DOHH2 (cell line): ENCODE results near the gene TMEM97.

ENCODE experiments used
- EZH2phosphoT487 ChIP-seq: fragments of 200-600 bp; sonication (generic); IDR thresholded peaks from 2 replicates; pipeline ENCODE4 v1.6.1; 2017; ENCODE audit warnings: borderline replicate concordance, mild to moderate bottlenecking, antibody characterized with exemption, low read length, moderate library complexity, mixed read lengths
- TF ChIP-seq, protein P1 (sequence below): fragments of 200-600 bp; sonication (generic); IDR thresholded peaks from one replicate; pipeline ENCODE4 v1.5.1; 2014; ENCODE audit warnings: antibody characterized with exemption, mild to moderate bottlenecking, low read depth, low read length; ENCODE audit not compliant: poor library complexity, severe bottlenecking

DNA sequence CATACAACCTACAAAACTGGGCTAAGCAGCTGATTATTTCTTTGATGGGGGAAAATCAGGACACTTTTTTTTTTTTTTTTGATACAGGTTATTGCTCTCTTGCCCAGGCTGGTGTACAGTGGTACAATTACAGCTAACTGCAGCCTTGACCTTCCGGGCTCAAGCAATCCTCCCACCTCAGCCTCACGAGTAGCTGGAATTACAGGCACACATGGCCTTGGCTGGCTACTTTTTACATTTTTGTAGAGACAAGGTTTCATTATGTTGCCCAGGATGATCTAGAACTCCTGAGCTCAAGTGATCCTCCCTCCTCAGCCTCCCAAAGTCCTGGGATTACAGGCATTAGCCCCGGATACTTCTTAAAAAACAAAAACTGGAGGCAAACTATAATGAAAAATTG, 20.6 kb upstream of the TMEM97 start:
- TF ChIP-seq, protein P1, sequence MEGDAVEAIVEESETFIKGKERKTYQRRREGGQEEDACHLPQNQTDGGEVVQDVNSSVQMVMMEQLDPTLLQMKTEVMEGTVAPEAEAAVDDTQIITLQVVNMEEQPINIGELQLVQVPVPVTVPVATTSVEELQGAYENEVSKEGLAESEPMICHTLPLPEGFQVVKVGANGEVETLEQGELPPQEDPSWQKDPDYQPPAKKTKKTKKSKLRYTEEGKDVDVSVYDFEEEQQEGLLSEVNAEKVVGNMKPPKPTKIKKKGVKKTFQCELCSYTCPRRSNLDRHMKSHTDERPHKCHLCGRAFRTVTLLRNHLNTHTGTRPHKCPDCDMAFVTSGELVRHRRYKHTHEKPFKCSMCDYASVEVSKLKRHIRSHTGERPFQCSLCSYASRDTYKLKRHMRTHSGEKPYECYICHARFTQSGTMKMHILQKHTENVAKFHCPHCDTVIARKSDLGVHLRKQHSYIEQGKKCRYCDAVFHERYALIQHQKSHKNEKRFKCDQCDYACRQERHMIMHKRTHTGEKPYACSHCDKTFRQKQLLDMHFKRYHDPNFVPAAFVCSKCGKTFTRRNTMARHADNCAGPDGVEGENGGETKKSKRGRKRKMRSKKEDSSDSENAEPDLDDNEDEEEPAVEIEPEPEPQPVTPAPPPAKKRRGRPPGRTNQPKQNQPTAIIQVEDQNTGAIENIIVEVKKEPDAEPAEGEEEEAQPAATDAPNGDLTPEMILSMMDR = no peak
- no peak for TF ChIP-seq EZH2phosphoT487
